Heart right ventricle (tissue), 16 donors: ENCODE measurements around the gene ACSL6. TPM values are rescaled to one million over a fixed set of nuclear protein-coding genes. Genes with fewer than 3 reads are reported as not detected.

Source experiments
- ATAC-seq, 8 donors: fragments of 200-7000 bp; cut with Tn5 transposase; one replicate each; pipeline ENCODE4 v1.9.1; 2020; ENCODE audit warnings: mild to moderate bottlenecking in 8 of 8, moderate library complexity in 8 of 8, moderate number of reproducible peaks in 1 of 8
- DNase-seq, 2 donors: peaks; one replicate each; pipeline ENCODE4 v3.0.0-alpha.2; 2020
- H3K27ac ChIP-seq, 10 donors: fragments of 200-600 bp; sonication (generic) in 2 of 10; one replicate each; pipeline versions ENCODE4 v1.5.0 to v1.8.0; 2020 to 2022; ENCODE audit warnings: mild to moderate bottlenecking in 3 of 10
- H3K27me3 ChIP-seq, 7 donors: fragments of 200-600 bp; one replicate each; pipeline ENCODE4 v1.8.0; 2021 to 2022; ENCODE audit warnings: mild to moderate bottlenecking in 2 of 7
- H3K36me3 ChIP-seq, 9 donors: fragments of 200-600 bp; sonication (generic) in 1 of 9; one replicate each; pipeline versions ENCODE4 v1.5.0 to v1.8.0; 2020 to 2022; ENCODE audit warnings: mild to moderate bottlenecking in 2 of 9
- H3K4me1 ChIP-seq, 9 donors: fragments of 200-600 bp; sonication (generic) in 1 of 9; one replicate each; pipeline versions ENCODE4 v1.5.0 to v1.8.0; 2020 to 2022; ENCODE audit warnings: mild to moderate bottlenecking in 4 of 9
- H3K4me3 ChIP-seq, 10 donors: fragments of 200-600 bp; sonication (generic) in 2 of 10; one replicate each; pipeline versions ENCODE4 v1.5.0 to v1.8.0; 2020 to 2022; ENCODE audit warnings: mild to moderate bottlenecking in 7 of 10, moderate library complexity in 2 of 10
- H3K9me3 ChIP-seq, 11 donors: fragments of 200-600 bp in 10 of 11; sonication (generic) in 2 of 11; one replicate each; pipeline versions ENCODE4 v1.5.0 to v1.8.0; 2013 to 2022; ENCODE audit warnings: mild to moderate bottlenecking in 2 of 11, control low read depth in 1 of 11, moderate library complexity in 1 of 11
- CTCF ChIP-seq, 9 donors: fragments of 200-600 bp; sonication (generic) in 2 of 9; IDR thresholded peaks; one replicate each; pipeline versions ENCODE4 v1.5.0 to v1.8.0; 2021 to 2022; ENCODE audit warnings: antibody characterized with exemption in 9 of 9, mild to moderate bottlenecking in 5 of 9, moderate library complexity in 1 of 9
- WGBS, 2 donors: extraction: QIAGEN DNeasy Blood & Tissue Kit; methylation state at CpG; one replicate each; pipeline ENCODE4 v1.1.7; 2013; ENCODE audit warnings: inconsistent platforms in 1 of 2; 5-methylcytosine and 5-hydroxymethylcytosine counted together
- intact Hi-C, 10 donors: fragments of 100-400 bp; cut with DNase I; formaldehyde crosslinking; loops; one replicate each; pipeline versions ENCODE4 v1.11.1 to v1.14.2; 2022
- polyA plus RNA-seq, 2 donors: library from polyadenylated mRNA; stranded (reverse); fragments of 200-250 nt; gene quantifications; one replicate each; pipeline ENCODE4 v1.2.3, GENCODE V29; 2013
- total RNA-seq, 10 donors: library from RNA; stranded (reverse); fragmentation: NEBNext Ultra II Directional in 3 of 10; extraction: Animal tissue kit (Norgen Biotek cat#: 25700) in 3 of 10; gene quantifications; one replicate each; pipeline versions ENCODE4 v1.2.1 to v1.2.4, GENCODE V29; 2021 to 2023
- donor health status: Arrhythmogenic right ventricular cardiomyopathy.
- donor health status: ischemic (EF 13 %, LVEDD 7.1; RV severe dilation, severe dysfunction).
- donor health status: healthy with polysubstance abuse.
- donor health status: DM: no; HTN: yes; CAD: no.
- donor health status: DM: no; HTN: no; CAD: no.
- donor health status: ischemic (EF 25% LVEDD 6.9; RV normal size, moderate dysfunction).
- donor health status: ischemic (EF 25% LVEDD 5.7; RV mildly dilated, moderate dysfunction).
- donor health status: healthy.
- donor health status: DM: yes; HTN: yes; CAD: no.
- donor health status: Ischemic cardiomyopathy.
- donor health status: ischemic (EF 35%, LVEDD 5.7; RV mildly dilated, moderate dysfunction).
- donor health status: nonischemic (EF 11% LVEDD 7.7; RV severe dilation, severe dysfunction).
- donor health status: DM: yes; HTN: yes; CAD: no.
- donor health status: PGD.
- donor health status: ischemic (EF 29% LVEDD 5.4; RV normal size, mild dysfunction).
- donor health status: nonischemic (EF 23%, LVEDD 6.1; RV moderate dilation, normal function).

Gene ACSL6
- total and polyA plus RNA-seq, 12 donors, result 0.26 to 7.0 (median 3.0) TPM

GRCh38 chr5:131974016-131974415 lies 37.4 kb downstream of the ACSL6 start:
- H3K27ac ChIP-seq, result peak overlapping the region in 1 of 10 donors; percentile 50
- H3K9me3 ChIP-seq, result no peaks in the 10 kb centered on the region
- no peaks in the 10 kb centered on the region for H3K36me3 ChIP-seq
- no peak for DNase-seq
- H3K4me3 ChIP-seq, result no peak overlapping the region
- H3K4me1 ChIP-seq, result no peaks in the 10 kb centered on the region
- WGBS, 2 donors, result 94 to 97% methylated on average over 1 of the region's 1 CpG
- no peaks in the 10 kb centered on the region for H3K27me3 ChIP-seq
- no peak for TF ChIP-seq CTCF (IDR thresholded peaks at IDR 0.05)
- no peak for ATAC-seq
- intact Hi-C loops, result no loop called here

- H3K36me3 ChIP-seq, result no peaks in the 10 kb centered on the region
- no peaks in the 10 kb centered on the region for H3K27me3 ChIP-seq
- no peaks in the 10 kb centered on the region for H3K9me3 ChIP-seq
- H3K4me1 ChIP-seq, result no peaks in the 10 kb centered on the region
- no peak for TF ChIP-seq CTCF (IDR thresholded peaks at IDR 0.05)
- H3K27ac ChIP-seq, result no peak overlapping the region
- WGBS, 2 donors, result 82 to 84% methylated on average over 9 of the region's 9 CpGs
- H3K4me3 ChIP-seq, result no peak overlapping the region
- DNase-seq (no peak), ATAC-seq (no peak)
- intact Hi-C loops, result no loop called here
Measured at GRCh38 chr5:131973089-131973712, 38.3 kb downstream of the ACSL6 start.

- DNase-seq (no peak), ATAC-seq (no peak)
- H3K4me3 ChIP-seq, result no peak overlapping the region
- H3K9me3 ChIP-seq, result no peaks in the 10 kb centered on the region
- intact Hi-C loops, result no loop called here
- no peaks in the 10 kb centered on the region for H3K27me3 ChIP-seq
- TF ChIP-seq CTCF (IDR thresholded peaks at IDR 0.05), result no peak
- H3K27ac ChIP-seq, result no peak overlapping the region
- no peaks in the 10 kb centered on the region for H3K36me3 ChIP-seq
- 81 to 83% methylated on average over 5 of the region's 5 CpGs for WGBS, 2 donors
- no peaks in the 10 kb centered on the region for H3K4me1 ChIP-seq
Measured at GRCh38 chr5:131968396-131968954, 43.0 kb downstream of the ACSL6 start.

- Histone ChIP-seq H3K9me3 (no peaks in the 10 kb centered on the region), H3K27ac (no peak overlapping the region), H3K4me1 (no peaks in the 10 kb centered on the region), H3K27me3 (no peaks in the 10 kb centered on the region), H3K36me3 (no peaks in the 10 kb centered on the region), H3K4me3 (no peak overlapping the region)
- DNase-seq (no peak), ATAC-seq (no peak)
- intact Hi-C loops, result no loop called here
- TF ChIP-seq CTCF (IDR thresholded peaks at IDR 0.05), result no peak
- WGBS, 2 donors, result 82 to 86% methylated on average over 1 of the region's 1 CpG
Measured at GRCh38 chr5:131966551-131966950, 44.9 kb downstream of the ACSL6 start.
